ENCODE measurements around the gene NHLH1.

NHLH1 gene

GRCh38 chr1:160367934-160368923, 1.4 kb downstream of the NHLH1 start:
- no peaks in the 10 kb centered on the region for H3K9me3 ChIP-seq (ENCODE audit: insufficient read depth, low read length)
- 0 out of 2 replicates have a peak, but pooled peaks cover 7% of the 10 kb centered on the region for H3F3A ChIP-seq (ENCODE audit: insufficient read depth)
- TF ChIP-seq EZH2phosphoT487 (conservative IDR thresholded peaks at IDR 0.05; ENCODE audit: low read length) = no peak
- TF ChIP-seq, protein P1, sequence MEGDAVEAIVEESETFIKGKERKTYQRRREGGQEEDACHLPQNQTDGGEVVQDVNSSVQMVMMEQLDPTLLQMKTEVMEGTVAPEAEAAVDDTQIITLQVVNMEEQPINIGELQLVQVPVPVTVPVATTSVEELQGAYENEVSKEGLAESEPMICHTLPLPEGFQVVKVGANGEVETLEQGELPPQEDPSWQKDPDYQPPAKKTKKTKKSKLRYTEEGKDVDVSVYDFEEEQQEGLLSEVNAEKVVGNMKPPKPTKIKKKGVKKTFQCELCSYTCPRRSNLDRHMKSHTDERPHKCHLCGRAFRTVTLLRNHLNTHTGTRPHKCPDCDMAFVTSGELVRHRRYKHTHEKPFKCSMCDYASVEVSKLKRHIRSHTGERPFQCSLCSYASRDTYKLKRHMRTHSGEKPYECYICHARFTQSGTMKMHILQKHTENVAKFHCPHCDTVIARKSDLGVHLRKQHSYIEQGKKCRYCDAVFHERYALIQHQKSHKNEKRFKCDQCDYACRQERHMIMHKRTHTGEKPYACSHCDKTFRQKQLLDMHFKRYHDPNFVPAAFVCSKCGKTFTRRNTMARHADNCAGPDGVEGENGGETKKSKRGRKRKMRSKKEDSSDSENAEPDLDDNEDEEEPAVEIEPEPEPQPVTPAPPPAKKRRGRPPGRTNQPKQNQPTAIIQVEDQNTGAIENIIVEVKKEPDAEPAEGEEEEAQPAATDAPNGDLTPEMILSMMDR (IDR thresholded peaks at IDR 0.05; ENCODE audit: insufficient read depth, low read length, poor library complexity, severe bottlenecking) = no peak
- H3K79me2 ChIP-seq (ENCODE audit: insufficient read depth, low read length) = no peaks in the 10 kb centered on the region
- no peak overlapping the region for H3K4me3 ChIP-seq (ENCODE audit: insufficient read depth, low read length, poor library complexity, severe bottlenecking)
- no peak overlapping the region for H2AFZ ChIP-seq (ENCODE audit: low read depth, low read length, severe bottlenecking)
- H3K4me2 ChIP-seq (ENCODE audit: low read depth, low read length, poor library complexity, severe bottlenecking) = no peak overlapping the region
- H3K36me3 ChIP-seq (ENCODE audit: low read length) = no peaks in the 10 kb centered on the region
- H3K9ac ChIP-seq (ENCODE audit: low read length) = no peak overlapping the region
- no peak overlapping the region for H3K27ac ChIP-seq (ENCODE audit: low read depth, low read length)
- no peaks in the 10 kb centered on the region for H4K20me1 ChIP-seq (ENCODE audit: low read depth, low read length)
- no peaks in the 10 kb centered on the region for H3K27me3 ChIP-seq (ENCODE audit: low read length)
- H3K9me2 ChIP-seq (replicated peaks; ENCODE audit: insufficient read depth, low read length) = no peaks in the 10 kb centered on the region

GRCh38 chr1:160369087-160369486, 2.2 kb downstream of the NHLH1 start:
- Histone ChIP-seq H2AFZ (ENCODE audit: low read depth, low read length, severe bottlenecking) (no peak overlapping the region), H3K9me2 (replicated peaks; ENCODE audit: insufficient read depth, low read length) (no peaks in the 10 kb centered on the region), H3K79me2 (ENCODE audit: insufficient read depth, low read length) (no peaks in the 10 kb centered on the region), H3K9me3 (ENCODE audit: insufficient read depth, low read length) (no peaks in the 10 kb centered on the region), H3F3A (ENCODE audit: insufficient read depth) (no peaks in the 10 kb centered on the region), H3K4me3 (ENCODE audit: insufficient read depth, low read length, poor library complexity, severe bottlenecking) (no peak overlapping the region), H4K20me1 (ENCODE audit: low read depth, low read length) (no peaks in the 10 kb centered on the region), H3K4me2 (ENCODE audit: low read depth, low read length, poor library complexity, severe bottlenecking) (no peak overlapping the region), H3K9ac (ENCODE audit: low read length) (no peak overlapping the region), H3K27me3 (ENCODE audit: low read length) (no peaks in the 10 kb centered on the region), H3K27ac (ENCODE audit: low read depth, low read length) (no peak overlapping the region), H3K36me3 (ENCODE audit: low read length) (no peaks in the 10 kb centered on the region)
- TF ChIP-seq, protein P1 (IDR thresholded peaks at IDR 0.05; ENCODE audit: insufficient read depth, low read length, poor library complexity, severe bottlenecking) = no peak

- Histone ChIP-seq H3K4me2 (ENCODE audit: low read depth, low read length, poor library complexity, severe bottlenecking) (no peak overlapping the region), H3K27ac (ENCODE audit: low read depth, low read length) (no peak overlapping the region), H3K79me2 (ENCODE audit: insufficient read depth, low read length) (no peaks in the 10 kb centered on the region), H3K9me2 (replicated peaks; ENCODE audit: insufficient read depth, low read length) (no peaks in the 10 kb centered on the region), H3K9me3 (ENCODE audit: insufficient read depth, low read length) (no peaks in the 10 kb centered on the region), H3K9ac (ENCODE audit: low read length) (no peak overlapping the region), H3K27me3 (ENCODE audit: low read length) (no peaks in the 10 kb centered on the region), H2AFZ (ENCODE audit: low read depth, low read length, severe bottlenecking) (no peak overlapping the region), H3F3A (ENCODE audit: insufficient read depth) (no peaks in the 10 kb centered on the region), H4K20me1 (ENCODE audit: low read depth, low read length) (no peaks in the 10 kb centered on the region), H3K36me3 (ENCODE audit: low read length) (no peaks in the 10 kb centered on the region), H3K4me3 (ENCODE audit: insufficient read depth, low read length, poor library complexity, severe bottlenecking) (no peak overlapping the region)
- TF ChIP-seq, protein P1 (IDR thresholded peaks at IDR 0.05; ENCODE audit: insufficient read depth, low read length, poor library complexity, severe bottlenecking) = no peak
- no peak for TF ChIP-seq EZH2phosphoT487 (conservative IDR thresholded peaks at IDR 0.05; ENCODE audit: low read length)
Measured at GRCh38 chr1:160370561-160371345, 3.9 kb downstream of the NHLH1 start.

Data from SU-DHL-6 (cell line).